Subcutaneous adipose tissue (tissue), 4 donors: ENCODE measurements around the gene KAZN. TPM values are rescaled to one million over a fixed set of nuclear protein-coding genes. Genes with fewer than 3 reads are reported as not detected.

Experiments
- CTCF ChIP-seq: fragments of 450-650 bp; IDR thresholded peaks from one replicate; pipeline ENCODE4 v1.5.1; 2016; ENCODE audit warnings: low read depth, mild to moderate bottlenecking, control low read depth, antibody characterized with exemption, moderate library complexity
- total RNA-seq, 4 donors: library from RNA; depleted of rRNA; stranded (reverse); fragments of >200 nt; gene quantifications; one replicate each; pipeline ENCODE4 v1.1.0, GENCODE V29; 2016

Gene KAZN
- total RNA-seq, 4 donors from 2014 or later = 7.5 to 22.2 (median 10.4) TPM

- TF ChIP-seq CTCF = no peak
These were observed 390.2 kb downstream of the KAZN start for GRCh38 chr1:14988636-14989035.

GRCh38 chr1:14989931-14990728 is 391.6 kb downstream of the KAZN start:
- no peak for TF ChIP-seq CTCF

- no peak for TF ChIP-seq CTCF
These were observed 394.9 kb downstream of the KAZN start for GRCh38 chr1:14993414-14993813.

DNA sequence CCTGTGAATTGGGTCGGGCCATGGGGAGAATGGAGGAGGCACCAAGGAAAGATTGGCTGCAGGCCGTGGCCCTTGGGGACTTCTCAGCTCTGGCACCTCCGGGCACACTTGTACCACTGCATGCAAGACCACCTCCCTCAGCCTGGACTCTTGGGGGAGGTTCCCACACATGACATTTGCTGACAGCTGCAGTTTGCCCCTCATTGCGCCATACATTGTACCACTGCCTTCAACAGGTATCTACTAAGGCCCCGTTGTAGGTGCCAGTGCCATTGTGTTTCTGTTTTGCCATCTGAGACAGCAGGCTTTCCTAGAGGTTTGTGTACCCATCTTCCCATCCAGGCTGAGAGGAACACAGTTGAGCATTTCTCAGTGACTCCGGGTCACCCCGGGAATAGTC is 395.7 kb downstream of the KAZN start:
- no peak for TF ChIP-seq CTCF

DNA sequence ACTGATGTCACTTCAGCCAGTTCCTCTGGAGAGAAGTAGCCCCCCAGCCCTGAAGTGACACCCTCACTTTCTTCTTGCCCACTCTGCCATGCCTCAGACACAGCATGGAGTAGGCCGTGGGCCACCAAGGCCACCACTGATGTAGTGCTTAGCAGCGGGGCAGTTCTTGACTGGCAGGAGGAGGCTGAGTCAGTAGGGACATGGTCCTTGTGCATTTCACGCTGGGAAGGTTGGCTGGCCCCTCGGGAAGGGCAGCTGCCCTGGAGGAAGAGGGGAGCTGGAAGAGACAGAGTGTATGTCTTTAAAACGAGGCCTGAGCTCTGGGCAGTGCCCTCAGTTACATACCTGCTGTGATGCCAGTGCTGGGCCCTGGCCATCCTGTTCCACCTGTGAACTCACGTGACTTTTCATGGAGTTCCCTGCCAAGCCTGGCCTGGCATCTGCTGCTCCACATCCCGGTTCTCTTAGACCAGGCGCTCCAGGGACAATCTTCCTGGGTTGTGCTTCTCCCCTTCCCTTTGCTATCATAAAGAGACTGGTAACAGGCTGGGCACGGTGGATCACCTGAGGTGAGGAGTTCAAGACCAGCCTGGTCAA is 396.5 kb downstream of the KAZN start:
- no peak for TF ChIP-seq CTCF

GRCh38 chr1:14996133-14997050 is 397.9 kb downstream of the KAZN start:
- TF ChIP-seq CTCF = no peak

DNA sequence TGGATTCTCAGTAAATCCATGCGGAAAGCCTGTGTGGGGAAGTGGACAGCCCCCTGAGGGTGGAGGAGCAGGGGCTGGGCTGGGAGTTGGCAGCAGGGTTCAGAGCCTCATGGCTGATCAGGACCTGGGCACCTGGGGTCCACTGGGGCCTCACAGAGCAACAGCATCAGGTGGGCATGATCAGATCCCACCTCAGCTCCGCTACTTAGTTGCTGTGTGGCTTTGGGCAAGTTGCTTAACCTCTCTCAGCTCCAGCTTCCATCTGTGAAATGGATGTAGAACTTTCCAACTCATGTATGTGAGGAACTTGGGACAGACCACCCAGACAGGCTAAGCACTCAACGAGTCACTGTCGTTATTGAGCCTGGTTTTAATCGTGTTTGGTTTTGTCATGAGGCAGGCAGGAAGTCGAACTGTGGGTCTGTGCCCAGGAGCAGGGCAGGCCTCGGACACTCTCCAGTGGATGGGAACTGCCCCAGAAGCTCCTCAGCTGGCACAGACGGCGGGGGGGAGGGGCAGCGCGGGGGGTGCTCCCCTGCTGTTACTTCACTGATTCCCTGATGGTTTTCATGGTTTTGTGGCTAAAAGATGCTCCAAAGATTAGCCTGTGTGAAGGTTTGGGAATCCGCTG is 399.3 kb downstream of the KAZN start:
- no peak for TF ChIP-seq CTCF
